Gastroesophageal sphincter (tissue), 4 donors: ENCODE results near the gene ATP2C1. TPM values are rescaled to one million over a fixed set of nuclear protein-coding genes. Genes with fewer than 3 reads are reported as not detected.

ENCODE experiments used
- ATAC-seq: fragments of 150-250 bp; one replicate; pipeline ENCODE4 v1.9.1; 2016; ENCODE audit warnings: mild to moderate bottlenecking, moderate library complexity
- H3K27ac ChIP-seq, 4 donors: fragments of 200-600 bp; sonication (generic) in 3 of 4; 1 replicate in 3 of 4; 2 replicates in 1 of 4; pipeline ENCODE4 v1.5.1; 2016 to 2019
- H3K27me3 ChIP-seq: fragments of 200-600 bp; sonication (generic); one replicate; pipeline ENCODE4 v1.5.1; 2019
- H3K36me3 ChIP-seq, 2 donors: fragments of 200-600 bp; sonication (generic); one replicate each; pipeline ENCODE4 v1.5.1; 2019; ENCODE audit warnings: control low read depth in 1 of 2
- H3K4me1 ChIP-seq, 3 donors: fragments of 200-600 bp; sonication (generic); 1 replicate in 2 of 3; 2 replicates in 1 of 3; pipeline ENCODE4 v1.5.1; 2016 to 2019; ENCODE audit warnings: control low read depth in 2 of 3
- H3K4me3 ChIP-seq, 2 donors: fragments of 200-600 bp; sonication (generic); one replicate each; pipeline ENCODE4 v1.5.1; 2019; ENCODE audit warnings: mild to moderate bottlenecking in 1 of 2, moderate library complexity in 1 of 2
- H3K9me3 ChIP-seq, 3 donors: fragments of 200-600 bp; sonication (generic); one replicate each; pipeline ENCODE4 v1.5.1; 2017 to 2019; ENCODE audit warnings: control low read depth in 2 of 3
- CTCF ChIP-seq, 4 experiments: fragments of 200-600 bp in 2 of 4; fragments of 450-650 bp in 2 of 4; sonication (generic) in 1 of 4; IDR thresholded peaks; one replicate each; pipeline ENCODE4 v1.5.1; 2017 to 2019; ENCODE audit warnings: antibody characterized with exemption in 4 of 4, mild to moderate bottlenecking in 2 of 4, moderate library complexity in 2 of 4
- EP300 ChIP-seq: sonication (generic); formaldehyde crosslinking; IDR thresholded peaks from one replicate; pipeline ENCODE4 v1.6.1; 2017; ENCODE audit warnings: antibody characterized with exemption, mild to moderate bottlenecking
- POLR2A ChIP-seq, 2 donors: fragments of 450-650 bp; IDR thresholded peaks; one replicate each; pipeline ENCODE4 v1.6.1; 2017; ENCODE audit warnings: antibody characterized with exemption in 2 of 2, mild to moderate bottlenecking in 2 of 2, moderate library complexity in 1 of 2
- POLR2AphosphoS5 ChIP-seq: sonication (generic); formaldehyde crosslinking; IDR thresholded peaks from one replicate; pipeline ENCODE4 v1.6.1; 2017; ENCODE audit warnings: antibody characterized with exemption
- WGBS, 2 donors: methylation state at CpG; one replicate each; pipeline ENCODE4 v1.1.5; 2018; ENCODE audit warnings: low coverage in 1 of 2; 5-methylcytosine and 5-hydroxymethylcytosine counted together
- total RNA-seq, 4 donors: library from RNA; depleted of rRNA; stranded (reverse); fragments of >200 nt; gene quantifications; one replicate each; pipeline ENCODE4 v1.1.0, GENCODE V29; 2016

Gene ATP2C1
- total RNA-seq, 4 donors from 2014 or later = 36.7 to 56.6 (median 44.8) TPM

- WGBS, 2 donors = 45 to 63% methylated on average over 4 of the region's 4 CpGs
- H3K27me3 ChIP-seq = no peaks in the 10 kb centered on the region
- H3K4me1 ChIP-seq = peaks cover 0 to 31% (median 0%) of the 10 kb centered on the region in 3 donors
- no peak overlapping the region for H3K27ac ChIP-seq
- TF ChIP-seq EP300 (no peak), POLR2A (IDR thresholded peaks at IDR 0.05) (no peak)
- H3K4me3 ChIP-seq = no peak overlapping the region
- no peaks in the 10 kb centered on the region for H3K36me3 ChIP-seq
- H3K9me3 ChIP-seq = no peaks in the 10 kb centered on the region
- ATAC-seq = no peak
These were observed 22.8 kb downstream of the ATP2C1 start for GRCh38 chr3:130916507-130917167.

- TF ChIP-seq CTCF (IDR thresholded peaks at IDR 0.05) (no peak), EP300 (no peak)
- no peaks in the 10 kb centered on the region for H3K27me3 ChIP-seq
- ATAC-seq = no peak
- no peak overlapping the region for H3K4me3 ChIP-seq
- no peak overlapping the region for H3K27ac ChIP-seq
- 76 to 86% methylated on average over 1 to 5 of the region's 7 CpGs for WGBS, 2 donors
- H3K36me3 ChIP-seq = no peaks in the 10 kb centered on the region
- H3K4me1 ChIP-seq = peaks cover 0 to 29% (median 0%) of the 10 kb centered on the region in 3 donors
- no peaks in the 10 kb centered on the region for H3K9me3 ChIP-seq
These were observed 24.4 kb downstream of the ATP2C1 start for GRCh38 chr3:130918328-130918727.

- TF ChIP-seq POLR2A (IDR thresholded peaks at IDR 0.05) (no peak), CTCF (IDR thresholded peaks at IDR 0.05) (no peak), EP300 (no peak), POLR2AphosphoS5 (no peak)
These were observed 31.7 kb downstream of the ATP2C1 start for GRCh38 chr3:130925628-130926027.

GRCh38 chr3:130926504-130926903, 32.6 kb downstream of the ATP2C1 start:
- H3K27me3 ChIP-seq = no peaks in the 10 kb centered on the region
- 67 to 76% methylated on average over 5 to 6 of the region's 6 CpGs for WGBS, 2 donors
- H3K4me1 ChIP-seq = no peaks in the 10 kb centered on the region
- no peak for ATAC-seq
- no peak for TF ChIP-seq EP300
- no peak for TF ChIP-seq POLR2AphosphoS5
- TF ChIP-seq POLR2A (IDR thresholded peaks at IDR 0.05) = no peak
- TF ChIP-seq CTCF (IDR thresholded peaks at IDR 0.05) = no peak
- peaks cover 0 to 10% of the 10 kb centered on the region in 2 donors for H3K36me3 ChIP-seq
- no peak overlapping the region for H3K4me3 ChIP-seq
- H3K27ac ChIP-seq = no peak overlapping the region
- H3K9me3 ChIP-seq = no peaks in the 10 kb centered on the region

More at GRCh38 chr3:130925628-130926027, 31.7 kb downstream of the ATP2C1 start:
- 86 to 100% methylated on average over 1 of the region's 3 CpGs for WGBS, 2 donors
- Histone ChIP-seq H3K27me3 (no peaks in the 10 kb centered on the region), H3K36me3 (peaks cover 0 to 1% of the 10 kb centered on the region in 2 donors), H3K4me3 (no peak overlapping the region), H3K9me3 (no peaks in the 10 kb centered on the region), H3K27ac (no peak overlapping the region), H3K4me1 (no peaks in the 10 kb centered on the region)
- no peak for ATAC-seq

GRCh38 chr3:130929804-130930203, 35.9 kb downstream of the ATP2C1 start:
- Histone ChIP-seq H3K4me3 (no peak overlapping the region), H3K36me3 (peaks cover 0 to 10% of the 10 kb centered on the region in 2 donors), H3K4me1 (no peaks in the 10 kb centered on the region), H3K9me3 (no peaks in the 10 kb centered on the region), H3K27me3 (no peaks in the 10 kb centered on the region), H3K27ac (no peak overlapping the region)
- TF ChIP-seq CTCF (IDR thresholded peaks at IDR 0.05) (no peak), POLR2AphosphoS5 (no peak), POLR2A (IDR thresholded peaks at IDR 0.05) (no peak), EP300 (no peak)
- WGBS, 2 donors = 62 to 67% methylated on average over 3 of the region's 3 CpGs
- no peak for ATAC-seq
